ENCODE data around the gene HEYL.
"Not testable (repeated sequence)": the region's sequence is repeated elsewhere in the genome, so short reads cannot be mapped to it uniquely, and the experiment has no call there.

Gene HEYL

DNA sequence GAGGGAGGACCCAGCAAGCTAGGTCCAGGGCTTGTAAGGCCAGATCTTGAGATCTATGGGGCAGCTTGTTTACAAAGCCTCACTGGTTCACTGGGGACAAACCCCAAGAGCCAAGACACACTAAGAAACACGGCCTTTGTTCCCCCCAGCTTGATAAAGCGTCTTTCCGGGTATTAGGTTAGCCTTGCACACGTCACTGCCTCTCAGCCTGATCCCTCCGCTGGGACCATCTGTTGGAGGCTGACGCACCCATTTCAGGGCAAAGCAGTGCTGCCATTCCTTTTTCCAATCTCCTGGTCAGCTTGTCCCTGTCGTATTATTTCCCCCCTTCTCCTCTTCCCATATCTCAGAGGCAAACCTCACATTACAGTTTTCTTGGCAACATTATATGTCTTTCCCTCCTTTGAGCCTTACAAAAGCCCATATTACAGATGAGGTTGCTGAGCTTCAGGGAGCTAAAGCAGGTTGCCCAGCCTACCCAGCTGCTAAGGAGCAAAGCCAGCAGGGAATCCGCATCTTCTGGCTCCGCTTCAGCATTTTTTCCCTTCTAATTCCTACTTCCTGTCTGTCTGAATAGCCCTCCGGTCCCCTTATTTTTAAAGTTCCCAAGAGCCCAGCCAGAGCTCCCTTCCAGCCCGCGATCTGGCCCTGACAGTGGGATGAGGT is 4.1 kb downstream of the HEYL start:
- no peak for DNase-seq

DNA sequence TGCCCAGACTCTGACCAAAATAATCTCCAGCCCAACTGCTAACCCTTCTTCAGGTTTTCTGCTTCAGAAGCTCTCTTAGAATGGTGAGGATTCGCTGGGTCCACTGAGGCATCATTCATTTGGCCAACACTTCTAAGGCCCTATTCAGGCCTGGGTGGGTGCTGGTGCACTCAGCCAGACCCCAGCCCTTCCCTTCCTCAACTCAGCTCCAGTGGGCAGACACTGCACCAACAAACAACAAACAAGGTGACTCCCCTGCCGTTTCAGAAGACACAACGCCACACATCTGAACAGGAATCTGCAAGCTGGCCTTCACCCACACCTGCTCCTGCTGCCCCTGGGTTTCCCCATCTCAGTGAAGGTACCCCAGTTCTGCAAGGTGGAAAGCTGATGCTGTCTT is 6.0 kb downstream of the HEYL start:
- DNase-seq, result no peak

DNA sequence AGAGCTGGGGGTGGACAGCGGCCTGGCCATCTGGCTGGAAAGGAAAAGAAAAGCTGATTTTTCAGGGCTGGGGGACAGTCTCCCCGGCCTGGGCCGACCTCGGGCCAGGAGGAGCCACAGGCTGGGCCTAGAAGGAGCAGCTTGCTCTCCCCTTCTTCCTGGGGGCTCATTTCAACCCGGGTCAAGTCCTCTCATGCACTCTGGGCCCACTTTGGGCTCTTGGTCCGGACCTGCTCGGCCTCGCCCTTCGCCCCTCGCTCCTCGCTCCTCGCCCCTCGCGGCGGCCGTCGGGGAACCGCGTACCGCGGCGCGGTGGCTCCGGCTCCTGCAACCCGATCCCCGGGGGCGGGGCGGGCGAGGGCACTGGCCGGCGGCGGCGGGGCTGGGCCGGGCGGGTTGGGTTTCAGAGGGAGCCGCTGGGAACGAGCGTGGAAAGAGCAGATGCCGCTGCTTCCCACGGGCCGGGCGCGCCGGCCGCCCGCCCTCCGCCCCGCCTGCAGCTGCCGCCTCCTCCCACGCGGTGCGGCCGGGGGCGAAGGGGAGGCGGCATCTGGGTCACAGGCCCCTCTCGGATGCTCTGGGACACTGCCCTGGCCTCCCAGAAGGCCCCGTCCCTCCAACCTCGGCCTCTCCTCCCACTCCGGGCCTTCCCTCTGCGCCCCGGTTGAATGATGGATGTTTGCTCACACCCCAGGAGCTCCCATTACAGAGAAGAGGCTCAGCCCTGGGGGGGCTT is 6.6 kb downstream of the HEYL start:
- DNase-seq, result no peak

DNA sequence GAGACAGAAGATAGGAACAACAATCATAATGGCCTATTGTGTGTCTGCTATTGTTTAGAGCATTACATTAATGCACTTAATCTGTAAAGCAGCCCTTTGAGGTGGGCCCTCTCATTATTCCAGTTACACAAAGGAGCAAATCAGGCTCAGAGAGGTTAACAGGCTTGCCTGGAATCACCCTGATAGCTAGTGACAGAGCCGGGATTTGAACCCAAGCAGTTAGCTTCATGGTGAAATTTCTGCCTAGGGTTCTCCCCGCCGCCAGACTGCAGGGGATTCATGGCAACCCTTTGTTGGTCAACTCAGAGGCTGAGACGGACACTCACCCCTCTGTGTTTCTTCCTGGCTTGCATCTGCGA is 7.1 kb downstream of the HEYL start:
- no peak for DNase-seq

DNA sequence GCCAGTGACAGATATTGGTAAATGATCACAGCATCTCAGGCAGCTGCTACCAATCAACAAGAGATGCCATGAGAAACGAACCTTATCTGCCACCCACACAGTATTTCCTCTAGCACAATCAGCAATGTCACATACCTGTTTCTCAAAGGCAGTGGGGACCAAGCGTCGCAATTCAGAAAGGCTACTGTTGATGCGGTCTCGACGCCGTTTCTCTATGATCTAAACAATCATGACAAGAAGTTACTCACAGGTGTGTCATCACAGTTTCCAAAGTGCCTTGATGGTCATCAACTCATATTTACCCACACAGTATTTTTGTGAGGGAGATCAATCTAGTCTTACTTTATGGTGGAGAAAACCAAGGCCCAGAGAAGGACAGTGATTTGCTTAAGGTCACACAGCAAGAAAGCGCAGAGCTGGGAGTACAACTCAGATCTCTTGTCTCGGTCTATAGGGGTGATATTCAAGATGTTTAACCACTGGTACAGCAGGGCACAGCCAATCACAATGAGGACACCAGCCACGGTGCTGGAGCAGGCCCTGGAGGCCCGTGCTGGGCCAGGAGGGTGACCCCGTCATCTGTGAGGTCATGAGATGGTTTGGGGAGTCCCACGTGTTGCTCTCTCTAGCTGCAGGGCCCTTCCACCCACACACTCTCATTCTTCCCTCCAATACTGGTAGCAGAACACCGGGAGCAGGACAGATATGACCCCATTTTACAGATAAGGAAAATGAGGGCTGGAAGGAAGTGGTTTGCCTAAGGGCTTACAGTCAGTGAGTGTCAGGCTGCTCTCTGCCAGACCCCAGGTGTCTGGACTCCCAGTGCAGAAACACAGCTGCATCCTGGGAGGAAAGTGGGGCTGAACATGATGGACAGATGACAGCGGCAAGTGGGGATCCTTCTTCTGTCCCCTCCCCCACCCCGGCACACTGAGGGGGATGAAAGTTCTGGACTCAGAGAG is 7.8 kb downstream of the HEYL start:
- DNase-seq, result no peak

DNA sequence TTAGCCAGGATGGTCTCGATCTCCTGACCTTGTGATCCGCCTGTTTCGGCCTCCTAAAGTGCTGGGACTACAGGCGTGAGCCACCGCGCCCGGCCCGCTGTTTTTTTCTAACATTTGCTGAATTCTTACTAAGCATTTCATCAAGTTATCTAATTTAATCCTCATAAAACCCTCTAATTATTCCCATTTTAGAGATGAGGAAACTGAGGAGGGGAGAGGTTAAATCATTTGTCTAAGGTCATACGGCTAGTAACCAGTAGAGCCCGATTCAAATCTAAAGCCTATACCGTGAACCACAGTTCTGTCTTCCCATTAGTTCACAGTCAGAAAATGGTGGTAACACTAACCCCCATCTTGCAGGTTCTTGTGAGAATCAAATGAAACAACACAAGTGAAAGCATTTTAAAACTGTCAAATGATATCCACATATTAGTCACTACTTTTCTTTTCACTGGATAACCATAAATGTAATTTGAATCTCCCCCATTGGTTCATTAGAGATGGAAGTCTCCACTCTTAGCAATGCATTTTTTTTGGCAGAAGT is 10.6 kb downstream of the HEYL start:
- no peak for DNase-seq

DNA sequence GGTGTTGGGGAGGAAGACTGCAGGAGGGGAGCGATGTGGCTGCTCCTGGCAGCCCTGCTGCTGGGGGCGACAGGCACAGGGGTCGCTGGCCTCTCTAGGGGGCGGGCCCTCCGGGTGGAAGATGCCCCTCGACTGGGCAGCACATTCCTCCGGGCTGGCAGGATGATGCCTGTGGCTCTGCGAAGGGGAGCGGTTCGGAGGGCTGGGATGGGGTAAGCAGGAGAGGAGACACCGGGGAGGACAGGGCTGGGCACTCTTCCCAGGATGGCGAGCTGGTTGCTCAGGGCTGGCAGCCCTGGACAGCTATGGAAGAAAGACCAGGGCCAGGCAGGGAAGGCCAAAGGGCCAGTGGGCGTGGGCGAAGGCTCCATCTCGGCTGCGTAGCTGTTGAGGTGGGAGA is 12.8 kb downstream of the HEYL start:
- DNase-seq, result no peak

DNA sequence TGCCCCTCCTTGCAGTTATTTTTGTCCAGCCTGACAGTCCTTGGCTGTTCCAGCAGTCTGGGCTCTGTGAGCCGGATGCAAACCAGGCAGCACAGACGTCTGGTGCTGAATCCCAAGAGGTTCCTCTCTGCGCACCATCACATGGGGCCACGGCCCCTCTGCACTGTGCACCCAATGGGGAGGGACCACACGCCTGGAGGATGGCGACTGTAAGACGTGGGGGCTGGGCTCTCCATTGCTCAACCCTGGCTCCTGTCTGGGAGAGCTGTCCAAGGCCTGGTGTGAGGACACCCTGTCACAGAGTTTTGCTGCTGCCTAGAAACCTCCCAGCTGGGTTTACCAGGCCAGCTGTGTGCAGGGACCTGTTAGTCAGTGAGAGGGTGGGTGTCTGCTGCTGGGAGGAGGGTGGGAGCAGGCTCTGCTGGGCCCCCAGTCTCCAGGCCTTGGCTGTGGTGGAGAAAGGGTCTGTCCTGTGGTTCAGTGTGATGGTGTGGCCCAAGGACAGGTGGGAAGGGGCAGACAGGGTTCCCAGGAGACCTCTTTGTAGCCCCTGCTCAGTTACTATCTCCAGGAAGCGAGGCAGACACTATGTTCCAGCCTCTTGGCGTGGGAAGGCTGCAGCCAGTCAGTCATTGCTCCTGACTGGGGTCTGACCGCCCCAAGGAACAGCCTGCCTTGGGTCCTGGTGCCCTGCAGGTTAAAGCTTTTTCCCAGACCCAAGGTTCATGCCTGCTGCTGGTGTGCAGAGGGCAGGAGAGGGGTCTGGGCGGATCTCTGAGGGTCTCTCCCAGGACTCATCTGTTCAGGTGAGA is 13.8 kb downstream of the HEYL start:
- no peak for DNase-seq

DNA sequence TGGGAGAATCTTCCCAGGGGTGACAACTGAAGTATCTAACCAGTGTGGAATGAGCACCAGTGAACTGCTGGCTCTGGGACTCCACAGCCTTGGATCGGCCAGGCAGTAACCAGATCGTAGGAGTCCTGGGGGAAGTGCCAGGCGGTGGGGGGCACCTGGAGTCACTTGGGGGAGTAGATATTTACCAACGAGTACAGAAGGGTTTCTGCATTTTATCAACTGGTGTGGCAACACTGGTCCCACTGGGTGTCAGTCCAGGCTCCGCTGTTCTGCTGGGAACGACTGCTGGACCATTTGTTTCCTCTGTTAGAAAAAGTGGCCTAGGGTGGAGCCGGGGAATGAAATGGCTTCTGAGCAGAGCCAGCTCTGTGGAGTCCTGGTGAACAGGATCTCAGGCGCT is 14.4 kb downstream of the HEYL start:
- DNase-seq, result no peak

DNA sequence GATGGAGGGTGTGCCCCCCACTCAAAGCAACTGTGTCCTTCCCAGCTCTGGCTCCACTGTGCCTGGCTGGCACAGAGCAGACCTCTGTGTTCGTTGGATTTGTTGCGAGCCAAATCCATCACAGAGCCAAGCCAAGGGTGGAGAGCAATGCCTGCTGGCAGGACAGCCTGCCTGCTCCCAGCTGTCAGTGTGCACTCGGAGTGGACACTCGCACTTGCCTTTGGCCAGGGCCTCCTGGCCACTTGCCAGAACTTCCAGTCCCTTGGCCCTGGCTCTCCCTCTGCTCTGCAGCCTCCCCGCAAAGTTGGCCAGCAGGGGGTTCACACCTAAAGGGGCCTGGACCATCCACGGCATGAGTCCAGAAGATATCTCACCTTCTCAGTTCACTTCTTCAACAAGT is 16.4 kb downstream of the HEYL start:
- no peak for DNase-seq

DNA sequence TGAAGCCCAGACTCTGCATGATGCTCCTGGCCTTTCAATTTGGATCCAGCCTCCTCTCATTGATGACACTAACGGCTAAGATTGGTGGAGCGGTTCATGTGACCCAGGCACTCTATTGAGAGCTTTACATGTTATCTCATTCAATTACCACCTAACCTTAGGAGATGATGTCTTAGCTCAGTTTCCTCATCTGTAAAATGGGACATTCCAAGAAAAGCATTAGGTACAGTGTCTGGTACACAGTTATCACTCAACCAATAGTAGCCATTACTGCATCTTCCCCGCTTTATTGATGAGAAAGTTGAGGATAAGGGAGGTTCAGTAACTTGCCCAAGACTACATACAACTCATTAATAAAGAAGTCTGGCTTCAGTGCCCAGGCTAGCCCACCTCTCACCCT is 17.0 kb downstream of the HEYL start:
- no peak for DNase-seq

DNA sequence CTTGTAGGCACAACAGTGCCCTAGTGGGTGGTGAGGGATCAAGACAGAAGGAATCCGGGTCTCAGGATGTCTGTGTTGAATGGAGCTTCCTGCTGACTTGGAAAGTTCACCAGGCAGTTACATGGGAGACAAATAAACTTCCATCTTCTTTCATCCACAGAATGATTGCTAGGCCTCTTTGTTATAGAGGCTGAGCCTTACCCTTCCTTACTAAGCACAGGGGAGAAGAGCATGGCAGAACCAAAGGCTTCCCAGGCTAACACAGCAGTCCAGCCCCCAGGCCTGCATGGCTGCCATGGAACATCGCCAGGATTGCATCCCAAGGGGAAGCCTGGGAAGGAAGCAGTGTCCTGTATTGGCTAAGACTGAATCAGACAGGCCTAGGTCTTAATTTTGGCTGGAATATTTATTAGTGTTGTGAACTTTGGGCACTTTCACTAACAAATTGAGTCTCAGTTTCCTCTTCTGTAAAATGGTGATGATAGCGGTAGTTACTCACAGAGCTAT is 18.7 kb downstream of the HEYL start:
- no peak for DNase-seq

DNA sequence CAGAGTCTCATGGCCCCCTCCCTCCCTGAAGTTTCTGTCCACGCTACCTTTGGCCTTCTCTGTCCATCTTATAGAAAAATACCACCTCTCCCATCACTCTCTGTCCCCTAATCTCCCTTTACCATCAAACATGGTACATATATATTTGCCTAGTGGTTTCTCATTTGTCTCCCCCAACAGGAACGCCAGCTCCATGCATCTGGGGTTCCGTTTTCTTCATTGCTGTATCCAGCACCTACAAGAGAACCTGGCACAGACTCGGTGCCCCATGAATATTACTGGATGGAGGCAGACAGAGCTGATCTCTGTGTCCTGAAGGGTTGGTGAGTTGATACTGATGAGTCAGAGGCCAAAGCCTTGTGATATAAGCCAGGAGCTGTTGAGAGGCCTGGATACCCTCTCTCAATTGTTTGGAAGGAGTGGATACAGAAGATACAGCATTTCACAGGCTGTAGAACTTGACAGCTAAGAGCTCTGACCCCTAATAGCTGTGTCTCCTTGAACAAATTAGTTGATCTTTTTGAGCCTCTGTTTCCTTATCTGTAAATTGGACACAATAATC is 21.9 kb downstream of the HEYL start:
- DNase-seq, result no peak

DNA sequence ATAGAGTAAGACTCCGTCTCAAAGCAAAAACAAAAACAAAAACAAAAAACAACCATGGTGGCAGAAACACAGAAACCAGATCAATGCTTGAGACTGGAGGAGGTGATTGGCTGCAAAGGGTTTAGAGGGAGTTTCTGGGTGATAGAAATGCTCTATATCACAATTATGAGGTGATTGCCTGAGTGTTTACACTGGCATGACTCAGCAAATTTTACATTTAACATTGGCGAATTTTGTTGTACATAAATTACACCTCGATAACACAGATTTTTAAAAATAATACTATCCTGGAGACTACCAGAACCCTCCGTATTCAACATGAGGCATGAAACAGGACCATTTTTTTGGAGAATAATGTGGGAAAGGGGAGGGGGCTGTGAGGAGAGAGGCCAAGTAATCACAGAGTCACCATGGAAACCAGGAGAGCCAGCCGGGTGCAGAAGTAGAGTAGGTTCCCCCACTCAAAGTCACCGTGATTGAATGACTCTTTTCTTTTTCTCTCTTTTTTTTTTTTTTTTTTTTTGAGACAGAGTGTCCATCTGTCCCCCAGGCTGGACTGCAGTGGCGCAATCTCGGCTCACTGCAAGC is 24.3 kb downstream of the HEYL start:
- no peak for DNase-seq

DNA sequence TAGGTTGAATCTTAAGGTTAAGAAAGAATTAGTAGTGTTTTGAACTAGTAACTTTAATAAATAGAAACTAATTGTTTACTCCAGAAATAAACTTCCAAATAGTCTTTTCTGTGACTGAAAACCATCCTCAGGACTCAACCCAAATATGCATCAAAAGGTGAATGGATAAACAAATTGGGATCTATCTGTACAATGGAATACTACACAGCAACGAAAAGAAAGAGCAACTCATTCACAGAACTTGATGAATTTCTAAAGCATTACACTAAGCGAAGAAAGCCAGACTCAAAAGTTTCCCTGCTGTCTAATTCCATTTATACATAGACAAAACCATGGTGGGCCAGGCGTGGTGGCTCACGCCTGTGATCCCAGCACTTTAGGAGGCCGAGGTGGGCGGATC is 25.0 kb downstream of the HEYL start:
- DNase-seq, result no peak

DNA sequence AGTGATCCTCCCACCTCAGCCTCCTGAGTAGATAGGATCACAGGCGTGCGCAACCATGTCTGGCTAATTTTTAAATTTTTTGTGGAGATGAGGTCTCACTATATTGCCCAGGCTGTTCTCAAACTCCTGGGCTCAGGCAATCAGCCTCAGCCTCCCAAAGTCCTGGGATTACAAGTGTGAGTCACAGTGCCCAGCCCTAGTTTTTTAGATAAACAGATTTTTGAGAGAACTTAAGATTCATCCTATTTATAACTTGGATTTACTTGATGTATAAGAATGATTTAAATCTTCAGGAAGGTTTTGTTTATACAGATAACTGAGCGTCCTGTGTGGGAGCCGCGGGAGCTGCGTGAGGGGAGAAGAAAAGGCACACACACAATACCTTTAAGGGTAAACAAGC is 26.2 kb downstream of the HEYL start:
- no peak for DNase-seq

DNA sequence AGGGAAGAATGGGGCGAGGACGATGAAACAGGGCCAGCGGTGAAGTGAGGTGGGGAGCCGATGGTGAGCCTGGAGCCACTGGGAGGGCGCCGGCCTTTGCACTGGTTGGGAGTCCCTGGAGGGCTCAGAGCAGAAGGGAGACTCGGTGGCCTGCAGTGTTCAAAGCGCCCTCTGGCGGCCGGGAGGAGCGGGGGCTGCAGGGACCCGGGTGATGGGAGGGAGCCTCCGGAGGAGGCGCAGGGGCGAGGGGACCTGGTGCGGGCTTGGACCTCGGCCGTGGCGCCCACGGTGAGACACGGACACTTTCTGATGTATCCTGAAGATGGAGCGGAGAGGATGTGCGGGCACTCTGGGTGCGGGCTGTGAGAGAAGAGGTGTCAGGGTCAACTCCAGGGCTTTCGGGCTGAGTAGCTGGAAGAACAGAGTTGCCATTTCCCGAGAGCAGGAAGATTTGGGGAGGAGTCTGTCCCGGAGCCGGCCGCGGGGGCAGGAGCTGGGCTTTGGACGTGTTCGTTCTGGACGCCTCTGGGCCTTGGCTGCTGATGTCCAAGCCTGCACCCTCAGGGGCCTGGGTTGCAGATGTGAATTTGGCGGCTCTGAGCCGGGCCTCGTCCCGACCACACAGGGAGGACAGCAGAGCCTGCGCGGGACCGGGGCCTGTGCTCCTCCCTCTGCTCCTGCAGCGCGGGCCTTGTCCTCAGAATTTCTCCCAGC is 29.7 kb downstream of the HEYL start:
- peak; percentile 52 for DNase-seq

DNA sequence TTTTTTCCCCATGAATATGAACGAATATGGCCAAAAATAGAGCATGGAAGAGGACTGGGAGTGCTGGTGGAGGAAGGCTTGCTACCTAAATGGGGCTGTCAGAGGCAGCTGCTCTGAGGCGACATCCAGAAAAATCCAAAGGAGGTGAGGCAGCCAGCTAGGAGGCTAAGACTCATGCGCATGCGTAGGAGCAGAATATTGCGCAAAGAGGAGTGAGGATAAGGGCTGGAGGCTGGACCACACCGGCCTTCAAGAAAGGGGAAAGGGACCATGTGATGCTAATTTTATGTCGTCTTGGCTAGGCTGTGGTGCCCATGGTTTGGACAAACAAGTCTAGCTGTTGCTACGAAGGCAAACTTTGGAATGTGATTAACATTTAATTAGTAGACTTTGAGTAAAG is 30.5 kb downstream of the HEYL start:
- no peak for DNase-seq

DNA sequence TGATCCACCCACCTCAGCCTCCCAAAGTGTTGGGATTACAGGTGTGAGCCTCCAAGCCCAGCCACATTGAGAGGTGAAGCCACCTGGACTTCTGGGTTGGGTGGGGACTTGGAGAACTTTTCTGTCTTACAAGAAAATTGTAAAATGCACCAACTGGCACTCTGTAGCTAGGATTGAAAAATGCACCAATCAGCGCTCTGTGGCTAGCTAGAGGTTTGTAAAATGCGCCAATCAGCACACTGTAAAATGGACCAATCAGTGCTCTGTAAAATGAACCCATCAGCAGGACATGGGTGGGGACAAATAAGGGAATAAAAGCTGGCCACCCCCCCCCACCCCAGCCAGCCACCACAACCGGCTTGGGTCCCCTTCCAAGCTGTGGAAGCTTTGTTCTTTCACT is 35.8 kb downstream of the HEYL start:
- not testable (repeated sequence) for DNase-seq

DNA sequence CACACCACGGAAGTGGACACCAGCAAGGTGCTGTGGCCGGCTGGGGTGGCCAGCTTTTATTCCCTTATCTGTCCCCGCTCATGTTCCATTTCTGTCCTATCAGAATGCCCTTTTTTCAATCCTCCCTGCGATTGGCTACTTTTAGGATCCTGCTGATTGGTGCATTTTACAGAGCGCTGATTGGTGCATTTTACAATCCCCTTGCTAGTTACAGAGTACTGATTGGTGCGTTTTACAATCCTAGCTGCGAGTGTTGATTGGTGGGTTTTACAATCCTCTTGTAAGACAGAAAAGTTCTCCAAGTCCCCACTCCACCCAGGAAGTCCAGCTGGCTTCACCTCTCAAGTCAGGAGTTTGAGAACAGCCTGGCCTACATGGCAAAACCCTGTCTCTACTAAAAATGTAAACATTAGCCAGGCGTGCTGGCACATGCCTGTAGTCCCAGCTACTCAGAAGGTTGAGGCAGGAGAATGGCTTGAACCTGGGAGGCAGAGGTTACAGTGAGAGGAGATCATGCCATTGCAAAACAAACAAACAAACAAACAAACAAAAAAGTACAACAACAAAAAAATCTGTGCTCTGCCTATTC is 37.7 kb downstream of the HEYL start:
- DNase-seq, result not testable (repeated sequence)
